Hepatocyte (in vitro differentiated cells): ENCODE data around the gene KRT74.

ENCODE experiments used
- CTCF ChIP-seq: fragments of 200-600 bp; sonication (generic); IDR thresholded peaks from 2 replicates; pipeline ENCODE4 v1.5.1; 2016; ENCODE audit warnings: antibody characterized with exemption, mild to moderate bottlenecking; ENCODE audit not compliant: poor library complexity
- EZH2phosphoT487 ChIP-seq: fragments of 200-600 bp; sonication (generic); IDR thresholded peaks from one replicate; pipeline ENCODE4 v1.6.1; 2018; ENCODE audit warnings: antibody characterized with exemption, mild to moderate bottlenecking, low read depth, moderate library complexity; ENCODE audit not compliant: unreplicated experiment, severe bottlenecking

DNA sequence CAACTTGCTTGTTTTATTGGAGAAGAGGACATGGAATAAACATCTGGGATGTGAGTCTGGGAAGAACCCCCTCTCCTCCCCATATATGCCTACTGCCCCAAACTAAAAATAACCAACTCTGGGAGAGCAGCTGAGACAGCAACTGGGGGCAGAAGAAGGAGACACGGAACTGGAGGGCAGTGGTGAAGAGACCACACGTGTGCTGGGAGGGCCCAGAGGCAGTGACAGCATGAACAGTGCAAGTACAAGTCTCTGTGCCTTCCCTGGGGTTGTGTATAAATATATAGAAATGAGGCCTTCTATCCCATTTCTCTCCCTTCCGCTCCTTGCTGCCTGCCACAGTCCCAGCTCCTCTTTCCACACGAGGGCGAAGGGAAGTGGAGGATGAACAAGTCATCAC is 48.7 kb upstream of the KRT74 start:
- TF ChIP-seq CTCF (no peak), EZH2phosphoT487 (no peak)
